HepG2 (cell line): ENCODE results near the gene PCDHGB6. TPM values are rescaled to one million over a fixed set of nuclear protein-coding genes. Genes with fewer than 3 reads are reported as not detected.

Experiments used
- ATAC-seq: fragments of 200-7000 bp; cut with Tn5 transposase; 3 replicates; pipeline ENCODE4 v1.9.1; 2020; ENCODE audit warnings: mild to moderate bottlenecking, moderate library complexity
- BruUV-seq: library from RNA; stranded (reverse); fragments of 400-500 nt; replicated peaks from 2 replicates; lab custom pipeline; 2021; lab: Mats Ljungman, UMichigan
- CTCF ChIA-PET: fragments of 300-600 bp; formaldehyde crosslinking; extraction: SDS; loops from one replicate; lab custom pipeline; 2021; ENCODE audit warnings: low total read pairs, inconsistent platforms, low intra/inter-chr PET ratio; lab: Yijun Ruan, JAX
- POLR2A ChIA-PET: fragments of 350-600 bp; sonication (Branson Sonifier 250); formaldehyde crosslinking; loops from one replicate; lab custom pipeline; 2020; ENCODE audit warnings: antibody characterized with exemption, inconsistent platforms; lab: Yijun Ruan, JAX
- DNase-seq: peaks from one replicate; pipeline ENCODE4 v3.0.0-alpha.2; 2015; ENCODE audit warnings: low spot score
- FAIRE-seq: peaks from 3 replicates; lab custom pipeline; 2011; peaks lifted over from hg19 to GRCh38; lab: Jason Lieb, UNC
- H2AFZ ChIP-seq: one replicate; pipeline ENCODE4 v1.6.1; 2011; ENCODE audit warnings: low read length, inconsistent platforms
- H3K27ac ChIP-seq: fragments of 300-600 bp; 3 replicates; pipeline ENCODE4 v1.8.0; 2011; ENCODE audit warnings: mixed run types, mild to moderate bottlenecking, mixed read lengths, low read length, inconsistent platforms; ENCODE audit not compliant: insufficient read depth; ENCODE audit errors: extremely low read length
- H3K27me3 ChIP-seq, 2 experiments: fragments of 200-600 bp in 1 of 2; 2 replicates in 1 of 2; 3 replicates in 1 of 2; pipeline versions ENCODE4 v1.6.0 to v1.8.0; 2011; ENCODE audit warnings: low read length in 2 of 2, mild to moderate bottlenecking in 2 of 2, moderate library complexity in 2 of 2, inconsistent platforms in 1 of 2; ENCODE audit not compliant: insufficient read depth in 2 of 2, control insufficient read depth in 1 of 2
- H3K36me3 ChIP-seq, 2 experiments: fragments of 200-600 bp in 1 of 2; replicated peaks in 1 of 2; 2 replicates in 1 of 2; 3 replicates in 1 of 2; pipeline versions ENCODE4 v1.5.1 to v1.8.0; 2011; ENCODE audit warnings: low read length in 2 of 2, inconsistent platforms in 1 of 2; ENCODE audit not compliant: insufficient read depth in 2 of 2, control insufficient read depth in 1 of 2
- H3K4me1 ChIP-seq: 2 replicates; pipeline ENCODE4 v1.5.1; 2012; ENCODE audit warnings: low read length, inconsistent platforms; ENCODE audit not compliant: insufficient read depth
- H3K4me2 ChIP-seq: 2 replicates; pipeline ENCODE4 v1.6.0; 2011; ENCODE audit warnings: low read depth, low read length, inconsistent platforms
- H3K4me3 ChIP-seq, 3 experiments: fragments of 200-600 bp in 1 of 3; sonication (generic), shearing (Covaris generic) in 1 of 3; replicated peaks in 1 of 3; 2 replicates each; pipeline ENCODE4 v1.5.1; 2011 to 2016; ENCODE audit warnings: low read length in 3 of 3, inconsistent platforms in 2 of 3, low read depth in 2 of 3, mild to moderate bottlenecking in 2 of 3, control low read depth in 1 of 3, mixed read lengths in 1 of 3; ENCODE audit not compliant: insufficient read depth in 1 of 3
- H3K79me2 ChIP-seq: one replicate; pipeline ENCODE4 v1.6.1; 2011; ENCODE audit warnings: low read length, inconsistent platforms; ENCODE audit not compliant: insufficient read depth
- H3K9ac ChIP-seq: 2 replicates; pipeline ENCODE4 v1.6.0; 2011; ENCODE audit warnings: mild to moderate bottlenecking, low read depth, low read length, inconsistent platforms; ENCODE audit not compliant: insufficient read depth
- H3K9me3 ChIP-seq: 2 replicates; pipeline ENCODE4 v1.5.1; 2012; ENCODE audit warnings: mild to moderate bottlenecking, low read length
- H4K20me1 ChIP-seq: 2 replicates; pipeline ENCODE4 v1.6.0; 2011; ENCODE audit warnings: inconsistent platforms, mild to moderate bottlenecking, low read length, moderate library complexity; ENCODE audit not compliant: insufficient read depth
- DNMT1 ChIP-seq: sonication (generic); formaldehyde crosslinking; IDR thresholded peaks from 2 replicates; pipeline ENCODE4 v1.5.1; 2020; ENCODE audit warnings: mild to moderate bottlenecking, missing genetic modification reagents
- STAG1 ChIP-seq: sonication (generic); formaldehyde crosslinking; IDR thresholded peaks from 2 replicates; pipeline ENCODE4 v1.4.0; 2020; ENCODE audit warnings: missing genetic modification reagents
- ZBTB49 ChIP-seq: sonication (generic); formaldehyde crosslinking; IDR thresholded peaks from 2 replicates; pipeline ENCODE4 v1.4.0; 2020; ENCODE audit warnings: missing genetic modification reagents, borderline replicate concordance
- ZFP37 ChIP-seq: sonication (generic); formaldehyde crosslinking; IDR thresholded peaks from 2 replicates; pipeline ENCODE4 v1.4.0; 2020; ENCODE audit warnings: missing genetic modification reagents, borderline replicate concordance
- ZNF780A ChIP-seq: sonication (generic); formaldehyde crosslinking; IDR thresholded peaks from 2 replicates; pipeline ENCODE4 v1.8.0; 2022; ENCODE audit warnings: mild to moderate bottlenecking, missing genetic modification reagents, moderate library complexity
- WGBS: methylation state at CpG from one replicate; pipeline ENCODE4 v1.1.6; 2017; ENCODE audit warnings: low lambda C conversion rate; 5-methylcytosine and 5-hydroxymethylcytosine counted together
- in situ Hi-C: cut with HindIII; loops from 2 replicates; pipeline ENCODE4 v1.10.0; 2017; ENCODE audit warnings: low pct_unique_long_range_greater_than_20kb; ENCODE audit not compliant: extremely low pct_ligation_motif_present
- intact Hi-C: fragments of 100-400 bp; cut with micrococcal nuclease; formaldehyde crosslinking; loops from one replicate; pipeline ENCODE4 v1.10.0; 2022; ENCODE audit not compliant: unreplicated experiment
- polyA plus RNA-seq, 8 experiments: library from polyadenylated mRNA; depleted of rRNA in 3 of 8; stranded (reverse) in 7 of 8; unstranded in 1 of 8; fragments of >200 nt; fragmentation: Illumina TruSeq in 4 of 8; extraction: Trizol in 4 of 8; gene quantifications; 2 replicates each; pipeline versions ENCODE4 v1.2.1 to v1.2.3, GENCODE V29; 2011 to 2016; ENCODE audit warnings: low read depth in 4 of 8, missing spikeins in 1 of 8, mixed read lengths in 1 of 8; ENCODE audit not compliant: insufficient read depth in 1 of 8
- total RNA-seq, 5 experiments: library from RNA; depleted of rRNA; stranded (reverse); fragments of >200 nt; fragmentation: Illumina TruSeq; extraction: Trizol; gene quantifications; 2 replicates each; pipeline ENCODE4 v1.2.3, GENCODE V29; 2016; ENCODE audit warnings: low read depth in 1 of 5

Gene PCDHGB6
- total and polyA plus RNA-seq, 2 of the 13 experiments (the other 11 are each of a cell fraction or from before 2014, with no cell fraction given): 0.01 to 0.20 TPM

DNA sequence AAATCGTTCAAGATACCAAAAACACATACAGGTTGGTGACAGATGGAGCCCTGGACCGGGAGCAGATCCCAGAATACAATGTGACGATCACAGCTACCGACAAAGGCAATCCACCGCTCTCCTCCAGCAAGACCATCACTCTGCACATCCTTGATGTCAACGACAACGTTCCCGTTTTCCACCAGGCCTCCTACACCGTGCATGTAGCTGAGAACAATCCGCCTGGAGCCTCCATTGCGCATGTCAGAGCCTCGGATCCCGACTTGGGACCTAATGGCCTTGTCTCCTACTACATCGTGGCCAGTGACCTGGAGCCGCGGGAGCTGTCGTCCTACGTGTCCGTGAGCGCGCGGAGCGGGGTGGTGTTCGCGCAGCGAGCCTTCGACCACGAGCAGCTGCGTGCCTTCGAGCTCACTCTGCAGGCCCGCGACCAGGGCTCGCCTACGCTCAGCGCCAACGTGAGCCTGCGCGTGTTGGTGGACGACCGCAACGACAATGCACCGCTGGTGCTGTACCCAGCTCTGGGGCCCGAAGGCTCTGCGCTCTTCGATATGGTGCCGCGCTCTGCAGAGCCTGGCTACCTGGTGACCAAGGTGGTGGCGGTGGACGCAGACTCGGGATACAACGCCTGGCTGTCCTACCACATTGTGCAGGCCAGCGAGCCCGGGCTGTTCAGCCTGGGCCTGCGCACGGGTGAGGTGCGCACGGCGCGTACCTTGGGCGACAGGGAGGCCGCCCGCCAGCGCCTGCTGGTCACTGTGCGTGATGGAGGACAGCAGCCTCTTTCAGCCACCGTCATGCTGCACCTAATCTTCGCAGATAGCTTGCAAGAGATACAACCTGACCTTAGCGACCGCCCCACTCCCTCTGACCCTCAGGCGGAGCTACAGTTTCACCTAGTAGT lies 36.0 kb upstream of the PCDHGB6 start:
- no peak overlapping the region for H3K4me3 ChIP-seq
- ChIA-PET CTCF (no interaction called here), POLR2A (no interaction called here)
- ATAC-seq: no peak
- H3K27ac ChIP-seq: no peak overlapping the region
- BruUV-seq: no TSS peak
- WGBS: 73% methylated on average over 40 of the region's 69 CpGs
- no peaks in the 10 kb centered on the region for H4K20me1 ChIP-seq
- H3K79me2 ChIP-seq: no peaks in the 10 kb centered on the region
- no peak overlapping the region for H3K9ac ChIP-seq
- in situ Hi-C loops: no loop called here
- no peak overlapping the region for H3K4me2 ChIP-seq
- no peaks in the 10 kb centered on the region for H3K27me3 ChIP-seq
- peaks cover 53% of the 10 kb centered on the region for H3K9me3 ChIP-seq
- TF ChIP-seq DNMT1 (CRISPR knock-in tag) (0 out of 2 replicates have a peak, but pooled peaks have one; percentile 57), ZFP37 (CRISPR knock-in tag) (no peak), ZNF780A (CRISPR knock-in tag) (no peak)
- no peaks in the 10 kb centered on the region for H3K36me3 ChIP-seq
- no peak for FAIRE-seq
- H2AFZ ChIP-seq: no peak overlapping the region
- DNase-seq: no peak
- H3K4me1 ChIP-seq: no peaks in the 10 kb centered on the region
- intact Hi-C loops: no loop called here

- POLR2A ChIA-PET: no interaction called here
- CTCF ChIA-PET: no interaction called here
- no TSS peak for BruUV-seq
Measured at GRCh38 chr5:141373673-141374317, 34.0 kb upstream of the PCDHGB6 start, which contains the start of gene PCDHGA6. PCDHGA6 (plus strand) TSS chr5:141373891; CDS start chr5:141374084, 193 bp downstream.

More at GRCh38 chr5:141373673-141374317, 34.0 kb upstream of the PCDHGB6 start, which contains the start of gene PCDHGA6:
- H3K4me1 ChIP-seq: no peaks in the 10 kb centered on the region
- no peaks in the 10 kb centered on the region for H4K20me1 ChIP-seq
- no peak within 1 kb of the TSS for H2AFZ ChIP-seq
- DNase-seq (no peak), ATAC-seq (no peak), FAIRE-seq (no peak)
- H3K79me2 ChIP-seq: no peaks in the 10 kb centered on the region
- in situ Hi-C loops (no loop called here), intact Hi-C loops (no loop called here)
- H3K4me2 ChIP-seq: no peak within 1 kb of the TSS
- peak; percentile 30; the same call in 1 of the 2 replicates for TF ChIP-seq STAG1
- TF ChIP-seq ZBTB49 (CRISPR knock-in tag): no peak
- WGBS: 72% methylated on average over 22 of the region's 27 CpGs
- H3K4me3 ChIP-seq: no peak within 1 kb of the TSS
- H3K9me3 ChIP-seq: peaks cover 53% of the 10 kb centered on the region
- no peaks in the 10 kb centered on the region for H3K36me3 ChIP-seq
- H3K9ac ChIP-seq: no peak within 1 kb of the TSS
- H3K27ac ChIP-seq: no peak within 1 kb of the TSS
- no peaks in the 10 kb centered on the region for H3K27me3 ChIP-seq
